Measurements from ENCODE around the gene STIM2. TPM values are rescaled to one million over a fixed set of nuclear protein-coding genes. Genes with fewer than 3 reads are reported as not detected.

The STIM2 gene
- total and polyA plus RNA-seq, 10 of the 15 experiments (the other 5 are each of a cell fraction or from before 2014, with no cell fraction given) = 4.7 to 41.5 (median 16.9) TPM

DNA sequence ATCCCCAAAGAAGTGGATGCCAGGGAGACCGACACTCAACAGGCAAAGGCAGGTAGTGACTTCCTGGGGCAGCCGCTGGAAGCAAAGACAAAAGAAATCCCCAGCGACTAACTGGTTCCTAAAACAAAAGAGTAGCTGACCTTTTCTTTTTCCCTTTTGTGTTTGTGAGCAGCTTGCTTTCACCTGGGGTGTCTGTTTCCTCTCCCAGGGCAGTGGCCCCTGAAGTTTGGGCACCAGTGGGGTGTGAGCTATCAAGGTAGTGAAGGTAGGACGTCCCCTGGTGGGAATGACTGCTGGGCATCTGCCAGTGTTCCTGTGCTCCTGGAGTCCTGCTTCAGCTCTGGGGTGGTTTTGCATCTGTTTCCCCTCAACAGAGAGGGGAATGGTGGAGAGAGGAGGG, 41.6 kb upstream of the STIM2 start (continued):
- no peak for TF ChIP-seq E4F1 (IDR thresholded peaks at IDR 0.05; ENCODE audit: borderline replicate concordance, partially characterized antibody)
- TF ChIP-seq KDM1A (IDR thresholded peaks at IDR 0.05; ENCODE audit: borderline replicate concordance) = no peak

DNA sequence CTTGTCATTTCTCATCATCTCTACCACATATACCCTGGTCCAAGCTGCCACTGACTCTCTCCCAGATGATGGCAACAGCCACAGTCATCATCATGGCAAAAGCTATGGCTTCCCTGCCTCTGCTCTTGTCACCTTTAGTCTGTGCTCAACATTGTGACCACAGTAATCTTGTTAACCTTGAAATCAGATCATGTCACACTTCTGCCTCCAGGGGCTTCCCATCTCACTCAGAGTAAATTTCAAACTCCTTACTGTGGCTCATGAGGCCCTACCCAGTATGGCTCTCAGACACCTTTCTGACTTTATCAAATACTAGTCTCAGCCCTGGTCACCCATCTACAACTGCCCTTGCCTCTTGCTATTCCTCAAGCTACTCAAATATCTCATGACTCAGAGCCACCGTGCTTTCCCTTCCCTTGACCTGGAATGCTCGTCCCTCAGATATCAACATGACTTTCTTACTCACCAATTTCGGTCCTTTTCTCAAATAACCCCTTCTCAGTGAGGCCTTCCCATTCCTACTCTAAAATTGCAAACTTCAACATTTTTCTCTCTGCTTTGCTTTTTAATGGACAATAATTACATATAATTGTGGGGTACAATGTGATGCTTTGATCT, 41.1 kb upstream of the STIM2 start:
- 36% methylated on average over 3 of the region's 3 CpGs for WGBS (ENCODE audit: insufficient coverage, insufficient replicate concordance, low lambda C conversion rate, missing lambda C conversion rate)
- Histone ChIP-seq H3K27ac (ENCODE audit: control insufficient read depth, insufficient read depth) (no peak overlapping the region), H3K4me3 (no peak overlapping the region), H3K9ac (ENCODE audit: control insufficient read depth, insufficient read depth, low read length) (no peak overlapping the region), H3K36me3 (ENCODE audit: control insufficient read depth in 2 of 2, insufficient read depth in 2 of 2, low read length in 1 of 2) (no peaks in the 10 kb centered on the region), H3K27me3 (replicated peaks in 1 of 2; ENCODE audit: control insufficient read depth in 2 of 2, insufficient read depth in 2 of 2, low read length in 1 of 2) (no peaks in the 10 kb centered on the region), H3K4me2 (ENCODE audit: control insufficient read depth, insufficient read depth) (no peak overlapping the region), H4K20me1 (ENCODE audit: control insufficient read depth, insufficient read depth) (no peaks in the 10 kb centered on the region), H2AFZ (ENCODE audit: control insufficient read depth, low read depth, low read length) (no peak overlapping the region), H3K4me1 (ENCODE audit: control insufficient read depth, insufficient read depth, low read length) (peaks cover 16% of the 10 kb centered on the region), H3K9me3 (replicated peaks; ENCODE audit: control insufficient read depth, insufficient read depth, low read length) (peaks cover 8% of the 10 kb centered on the region; the same call in 2 of the 3 replicates), H3K79me2 (ENCODE audit: control insufficient read depth, insufficient read depth, low read length) (no peaks in the 10 kb centered on the region)
- peak; percentile 82 for ATAC-seq
- SMC1A ChIA-PET (ENCODE audit: uncharacterized antibody, unreplicated experiment) = interaction anchor here (0.8 to 2.8 kb wide), 9 partner anchors 11 to 174 kb away, joined by 3 to 10 read pairs (median 4); no protein-coding TSS in a partner anchor
- in situ Hi-C loops (cut with MboI) (no loop called here), intact Hi-C loops (cut with micrococcal nuclease; ENCODE audit: unreplicated experiment) (no loop called here)
- no TSS peak for BruUV-seq (replicated peaks)
- RAD21 ChIA-PET (ENCODE audit: unreplicated experiment) = interaction anchor here (0.7 to 1.9 kb wide), 6 partner anchors 8 to 360 kb away, joined by 3 to 5 read pairs (median 3); partner anchors contain the start of gene STIM2
- CTCF ChIA-PET = interaction anchor here (0.7 kb wide), 1 partner anchor 95 kb away, joined by 3 read pairs; no protein-coding TSS in a partner anchor
- DNase-seq (ENCODE audit: low read depth, low spot score) = no peak
- POLR2A ChIA-PET = interaction anchor here (0.9 to 1.3 kb wide), 3 partner anchors 8 to 66 kb away, joined by 3 to 4 read pairs (median 3); no protein-coding TSS in a partner anchor
- FAIRE-seq = peak; percentile 49
- TF ChIP-seq RUNX3 (IDR thresholded peaks at IDR 0.05; ENCODE audit: low read length) (peak; percentile 42; the same call in 1 of the 2 replicates), ZZZ3 (IDR thresholded peaks at IDR 0.05; ENCODE audit: control insufficient read depth, insufficient read length, low read depth) (no peak), CTCF (IDR thresholded peaks at IDR 0.05 in 2 of 3, conservative IDR thresholded peaks at IDR 0.05 in 1 of 3; ENCODE audit: control insufficient read depth in 2 of 3, extremely low read depth in 1 of 3, insufficient read depth in 1 of 3, low read depth in 3 of 3, low read length in 3 of 3) (peak in 1 of 3 experiments; percentile 7; a peak in 1 of 6 replicates), MYC (IDR thresholded peaks at IDR 0.05; ENCODE audit: insufficient read depth, insufficient read length, insufficient replicate concordance, low read length, severe bottlenecking) (no peak), ASH2L (IDR thresholded peaks at IDR 0.05; ENCODE audit: borderline replicate concordance, low read depth) (no peak), NR2C2 (IDR thresholded peaks at IDR 0.05; ENCODE audit: borderline replicate concordance, control insufficient read depth, insufficient read length, low read depth) (no peak), SUPT20H (IDR thresholded peaks at IDR 0.05; ENCODE audit: borderline replicate concordance, control insufficient read depth, low read depth, low read length) (no peak), STAT1 (conservative IDR thresholded peaks at IDR 0.05) (no peak)
- TF ChIP-seq, protein P1, sequence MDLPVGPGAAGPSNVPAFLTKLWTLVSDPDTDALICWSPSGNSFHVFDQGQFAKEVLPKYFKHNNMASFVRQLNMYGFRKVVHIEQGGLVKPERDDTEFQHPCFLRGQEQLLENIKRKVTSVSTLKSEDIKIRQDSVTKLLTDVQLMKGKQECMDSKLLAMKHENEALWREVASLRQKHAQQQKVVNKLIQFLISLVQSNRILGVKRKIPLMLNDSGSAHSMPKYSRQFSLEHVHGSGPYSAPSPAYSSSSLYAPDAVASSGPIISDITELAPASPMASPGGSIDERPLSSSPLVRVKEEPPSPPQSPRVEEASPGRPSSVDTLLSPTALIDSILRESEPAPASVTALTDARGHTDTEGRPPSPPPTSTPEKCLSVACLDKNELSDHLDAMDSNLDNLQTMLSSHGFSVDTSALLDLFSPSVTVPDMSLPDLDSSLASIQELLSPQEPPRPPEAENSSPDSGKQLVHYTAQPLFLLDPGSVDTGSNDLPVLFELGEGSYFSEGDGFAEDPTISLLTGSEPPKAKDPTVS (IDR thresholded peaks at IDR 0.05; ENCODE audit: low read depth, low read length) = no peak
- TF ChIP-seq, protein P2, sequence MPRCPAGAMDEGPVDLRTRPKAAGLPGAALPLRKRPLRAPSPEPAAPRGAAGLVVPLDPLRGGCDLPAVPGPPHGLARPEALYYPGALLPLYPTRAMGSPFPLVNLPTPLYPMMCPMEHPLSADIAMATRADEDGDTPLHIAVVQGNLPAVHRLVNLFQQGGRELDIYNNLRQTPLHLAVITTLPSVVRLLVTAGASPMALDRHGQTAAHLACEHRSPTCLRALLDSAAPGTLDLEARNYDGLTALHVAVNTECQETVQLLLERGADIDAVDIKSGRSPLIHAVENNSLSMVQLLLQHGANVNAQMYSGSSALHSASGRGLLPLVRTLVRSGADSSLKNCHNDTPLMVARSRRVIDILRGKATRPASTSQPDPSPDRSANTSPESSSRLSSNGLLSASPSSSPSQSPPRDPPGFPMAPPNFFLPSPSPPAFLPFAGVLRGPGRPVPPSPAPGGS (IDR thresholded peaks at IDR 0.05; ENCODE audit: borderline replicate concordance, insufficient read depth, low read depth, low read length, poor library complexity, severe bottlenecking) = no peak

Data from GM12878 (cell line).